ENCODE results near the gene LRP2BP.
A peak's percentile ranks its signal among the peaks of the same experiment; 100 is the strongest.

LRP2BP gene

DNA sequence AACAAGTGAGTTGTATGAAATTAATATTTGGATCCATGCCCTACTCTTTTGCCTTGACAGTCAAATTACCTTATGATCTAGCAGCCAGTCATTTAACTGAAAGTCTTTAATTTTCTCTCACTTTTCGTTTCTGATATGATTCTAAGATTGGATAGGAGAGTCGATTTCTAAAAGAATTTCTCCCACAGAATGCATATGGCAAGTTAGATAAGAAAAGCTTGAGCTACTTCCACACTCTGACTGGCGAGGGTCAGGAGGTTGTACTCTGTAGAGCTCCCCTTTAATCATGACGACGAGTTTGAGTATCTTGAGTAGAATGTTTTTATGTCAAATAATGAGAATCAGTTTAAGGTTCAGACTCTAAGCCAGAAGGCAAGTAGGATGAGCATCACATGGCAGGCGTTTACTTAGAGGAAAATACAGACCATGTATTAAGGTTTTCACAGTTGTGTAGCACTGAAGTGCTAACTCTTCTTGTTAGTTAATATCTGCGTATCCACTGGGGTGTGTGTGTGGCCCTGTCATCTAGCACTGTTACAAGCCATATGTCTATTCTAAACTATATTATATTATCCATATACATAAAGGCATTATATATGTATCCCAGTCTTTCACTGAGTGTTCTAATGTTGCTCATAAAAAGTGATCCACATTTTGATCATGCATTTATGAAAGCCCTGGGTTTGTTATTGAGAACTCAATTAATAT, 37.8 kb downstream of the LRP2BP start:
- H3K4me3 ChIP-seq (ENCODE audit: insufficient read depth in 1 of 2, low read depth in 1 of 2, low read length in 2 of 2): no peak overlapping the region

GRCh38 chr4:185357211-185357610, 38.5 kb downstream of the LRP2BP start:
- Histone ChIP-seq H3K27ac (ENCODE audit: low read length, poor library complexity, severe bottlenecking) (peak overlapping the region; percentile 88), H3K36me3 (ENCODE audit: control insufficient read depth in 1 of 2, insufficient read depth in 2 of 2, low read depth in 1 of 2, low read length in 2 of 2) (peaks cover 10 to 30% of the 10 kb centered on the region in 2 experiments), H3K4me2 (ENCODE audit: low read length, poor library complexity, severe bottlenecking) (no peak overlapping the region), H3K23ac (ENCODE audit: low read length in 2 of 2) (no peak overlapping the region), H3K4me3 (ENCODE audit: insufficient read depth in 1 of 2, low read depth in 1 of 2, low read length in 2 of 2) (peak overlapping the region in 1 of 2 experiments; percentile 7), H3K14ac (ENCODE audit: low read length in 2 of 2) (no peak overlapping the region), H2BK5ac (ENCODE audit: low read depth, low read length, poor library complexity, severe bottlenecking) (no peak overlapping the region), H2BK15ac (ENCODE audit: low read depth, poor library complexity, severe bottlenecking) (no peak overlapping the region), H3K27me3 (ENCODE audit: control insufficient read depth in 1 of 2, insufficient read depth in 1 of 2, low read length in 2 of 2) (no peaks in the 10 kb centered on the region), H3K4ac (ENCODE audit: low read depth in 1 of 2, low read length in 2 of 2) (no peak overlapping the region), H3K18ac (ENCODE audit: low read depth in 1 of 2, low read length in 2 of 2) (no peak overlapping the region), H2BK12ac (ENCODE audit: low read length in 2 of 2) (no peak overlapping the region), H3K4me1 (ENCODE audit: control insufficient read depth, insufficient read depth, low read depth, low read length) (peaks cover 3% of the 10 kb centered on the region), H3K79me1 (replicated peaks; ENCODE audit: low read length, poor library complexity, severe bottlenecking) (peaks cover 3% of the 10 kb centered on the region), H2AFZ (ENCODE audit: low read depth, low read length) (no peak overlapping the region), H3K9me3 (ENCODE audit: control insufficient read depth, low read length) (no peaks in the 10 kb centered on the region), H4K91ac (ENCODE audit: low read length) (no peak overlapping the region), H2BK120ac (ENCODE audit: low read depth, low read length) (no peak overlapping the region), H3K9ac (ENCODE audit: low read length) (peak overlapping the region; percentile 77), H4K8ac (ENCODE audit: low read length) (no peak overlapping the region), H2AK5ac (ENCODE audit: low read length, severe bottlenecking) (peak overlapping the region; percentile 43)
- DNase-seq: peak; percentile 18
- WGBS: 93% methylated on average over 4 of the region's 5 CpGs

More for the DNA sequence above, 37.8 kb downstream of the LRP2BP start:
- 94% methylated on average over 4 of the region's 7 CpGs for WGBS
- Histone ChIP-seq H3K27me3 (ENCODE audit: control insufficient read depth in 1 of 2, insufficient read depth in 1 of 2, low read length in 2 of 2) (no peaks in the 10 kb centered on the region), H2BK120ac (ENCODE audit: low read depth, low read length) (no peak overlapping the region), H3K18ac (ENCODE audit: low read depth in 1 of 2, low read length in 2 of 2) (no peak overlapping the region), H3K23ac (ENCODE audit: low read length in 2 of 2) (no peak overlapping the region), H3K9ac (ENCODE audit: low read length) (peak overlapping the region; percentile 77), H4K91ac (ENCODE audit: low read length) (no peak overlapping the region), H2AK5ac (ENCODE audit: low read length, severe bottlenecking) (peak overlapping the region; percentile 79), H3K36me3 (ENCODE audit: control insufficient read depth in 1 of 2, insufficient read depth in 2 of 2, low read depth in 1 of 2, low read length in 2 of 2) (peaks cover 4 to 24% of the 10 kb centered on the region in 2 experiments), H3K4me2 (ENCODE audit: low read length, poor library complexity, severe bottlenecking) (no peak overlapping the region), H3K27ac (ENCODE audit: low read length, poor library complexity, severe bottlenecking) (peak overlapping the region; percentile 88), H2AFZ (ENCODE audit: low read depth, low read length) (no peak overlapping the region), H4K8ac (ENCODE audit: low read length) (no peak overlapping the region), H2BK5ac (ENCODE audit: low read depth, low read length, poor library complexity, severe bottlenecking) (no peak overlapping the region), H2BK15ac (ENCODE audit: low read depth, poor library complexity, severe bottlenecking) (no peak overlapping the region), H3K9me3 (ENCODE audit: control insufficient read depth, low read length) (no peaks in the 10 kb centered on the region), H3K4me1 (ENCODE audit: control insufficient read depth, insufficient read depth, low read depth, low read length) (no peaks in the 10 kb centered on the region), H3K4ac (ENCODE audit: low read depth in 1 of 2, low read length in 2 of 2) (no peak overlapping the region), H3K14ac (ENCODE audit: low read length in 2 of 2) (no peak overlapping the region), H2BK12ac (ENCODE audit: low read length in 2 of 2) (no peak overlapping the region), H3K79me1 (replicated peaks; ENCODE audit: low read length, poor library complexity, severe bottlenecking) (no peaks in the 10 kb centered on the region)
- no peak for DNase-seq

GRCh38 chr4:185352741-185353140, 43.0 kb downstream of the LRP2BP start:
- H3K18ac ChIP-seq (ENCODE audit: low read depth in 1 of 2, low read length in 2 of 2): no peak overlapping the region
- H2BK120ac ChIP-seq (ENCODE audit: low read depth, low read length): no peak overlapping the region
- H3K4ac ChIP-seq (ENCODE audit: low read depth in 1 of 2, low read length in 2 of 2): no peak overlapping the region
- H3K14ac ChIP-seq (ENCODE audit: low read length in 2 of 2): peak overlapping the region in 1 of 2 experiments; percentile 48
- H3K9ac ChIP-seq (ENCODE audit: low read length): no peak overlapping the region
- 97% methylated on average over 1 of the region's 2 CpGs for WGBS
- peaks cover 4% of the 10 kb centered on the region for H3K4me1 ChIP-seq (ENCODE audit: control insufficient read depth, insufficient read depth, low read depth, low read length)
- H3K27me3 ChIP-seq (ENCODE audit: control insufficient read depth in 1 of 2, insufficient read depth in 1 of 2, low read length in 2 of 2): no peaks in the 10 kb centered on the region
- no peak overlapping the region for H2BK5ac ChIP-seq (ENCODE audit: low read depth, low read length, poor library complexity, severe bottlenecking)
- no peak overlapping the region for H2AK5ac ChIP-seq (ENCODE audit: low read length, severe bottlenecking)
- H3K4me2 ChIP-seq (ENCODE audit: low read length, poor library complexity, severe bottlenecking): no peak overlapping the region
- H4K8ac ChIP-seq (ENCODE audit: low read length): no peak overlapping the region
- H3K36me3 ChIP-seq (ENCODE audit: control insufficient read depth in 1 of 2, insufficient read depth in 2 of 2, low read depth in 1 of 2, low read length in 2 of 2): peaks cover 21 to 54% of the 10 kb centered on the region in 2 experiments
- H3K4me3 ChIP-seq (ENCODE audit: insufficient read depth in 1 of 2, low read depth in 1 of 2, low read length in 2 of 2): no peak overlapping the region
- H4K91ac ChIP-seq (ENCODE audit: low read length): no peak overlapping the region
- H3K23ac ChIP-seq (ENCODE audit: low read length in 2 of 2): peak overlapping the region in 1 of 2 experiments; percentile 40
- H3K27ac ChIP-seq (ENCODE audit: low read length, poor library complexity, severe bottlenecking): no peak overlapping the region
- H2BK15ac ChIP-seq (ENCODE audit: low read depth, poor library complexity, severe bottlenecking): no peak overlapping the region
- no peak overlapping the region for H2BK12ac ChIP-seq (ENCODE audit: low read length in 2 of 2)
- peaks cover 10% of the 10 kb centered on the region for H3K79me1 ChIP-seq (replicated peaks; ENCODE audit: low read length, poor library complexity, severe bottlenecking)
- no peak overlapping the region for H2AFZ ChIP-seq (ENCODE audit: low read depth, low read length)
- H3K9me3 ChIP-seq (ENCODE audit: control insufficient read depth, low read length): no peaks in the 10 kb centered on the region
- no peak for DNase-seq

GRCh38 chr4:185352202-185352601, 43.5 kb downstream of the LRP2BP start:
- H3K18ac ChIP-seq (ENCODE audit: low read depth in 1 of 2, low read length in 2 of 2): peak overlapping the region in 1 of 2 experiments; percentile 16
- H2BK5ac ChIP-seq (ENCODE audit: low read depth, low read length, poor library complexity, severe bottlenecking): no peak overlapping the region
- peaks cover 10% of the 10 kb centered on the region for H3K79me1 ChIP-seq (replicated peaks; ENCODE audit: low read length, poor library complexity, severe bottlenecking)
- H3K27ac ChIP-seq (ENCODE audit: low read length, poor library complexity, severe bottlenecking): no peak overlapping the region
- no peak overlapping the region for H3K4me2 ChIP-seq (ENCODE audit: low read length, poor library complexity, severe bottlenecking)
- no peak overlapping the region for H2BK15ac ChIP-seq (ENCODE audit: low read depth, poor library complexity, severe bottlenecking)
- H2BK120ac ChIP-seq (ENCODE audit: low read depth, low read length): no peak overlapping the region
- H3K9me3 ChIP-seq (ENCODE audit: control insufficient read depth, low read length): no peaks in the 10 kb centered on the region
- no peak overlapping the region for H2AK5ac ChIP-seq (ENCODE audit: low read length, severe bottlenecking)
- H3K23ac ChIP-seq (ENCODE audit: low read length in 2 of 2): no peak overlapping the region
- no peak overlapping the region for H3K4ac ChIP-seq (ENCODE audit: low read depth in 1 of 2, low read length in 2 of 2)
- no peak overlapping the region for H2AFZ ChIP-seq (ENCODE audit: low read depth, low read length)
- H3K36me3 ChIP-seq (ENCODE audit: control insufficient read depth in 1 of 2, insufficient read depth in 2 of 2, low read depth in 1 of 2, low read length in 2 of 2): peaks cover 21 to 54% of the 10 kb centered on the region in 2 experiments
- H3K4me3 ChIP-seq (ENCODE audit: insufficient read depth in 1 of 2, low read depth in 1 of 2, low read length in 2 of 2): no peak overlapping the region
- H2BK12ac ChIP-seq (ENCODE audit: low read length in 2 of 2): no peak overlapping the region
- H3K27me3 ChIP-seq (ENCODE audit: control insufficient read depth in 1 of 2, insufficient read depth in 1 of 2, low read length in 2 of 2): no peaks in the 10 kb centered on the region
- H4K91ac ChIP-seq (ENCODE audit: low read length): no peak overlapping the region
- no peak for DNase-seq
- WGBS: 99% methylated on average over 7 of the region's 7 CpGs
- H3K4me1 ChIP-seq (ENCODE audit: control insufficient read depth, insufficient read depth, low read depth, low read length): peaks cover 4% of the 10 kb centered on the region
- no peak overlapping the region for H3K9ac ChIP-seq (ENCODE audit: low read length)
- peak overlapping the region; percentile 27 for H4K8ac ChIP-seq (ENCODE audit: low read length)
- H3K14ac ChIP-seq (ENCODE audit: low read length in 2 of 2): peak overlapping the region in 1 of 2 experiments; percentile 44

All from mesenchymal stem cell (in vitro differentiated cells and primary cell).